Common myeloid progenitor, CD34-positive (primary cell): ENCODE measurements around the gene PRKCA.
A peak's percentile ranks its signal among the peaks of the same experiment; 100 is the strongest.

Experiments used
- CTCF ChIA-PET: fragments of 350-600 bp; sonication (Branson Sonifier 250); formaldehyde crosslinking; loops from one replicate; lab custom pipeline; 2021; ENCODE audit warnings: antibody characterized with exemption; lab: Charles Lee
- POLR2A ChIA-PET: fragments of 350-600 bp; sonication (Branson Sonifier 250); formaldehyde crosslinking; loops from one replicate; lab custom pipeline; 2021; ENCODE audit warnings: antibody characterized with exemption; lab: Charles Lee
- DNase-seq, 3 donors: peaks; one replicate each; pipeline versions ENCODE4 v3.0.0 to v3.0.0-alpha.2; 2013
- H3K27ac ChIP-seq, 2 experiments: 1 replicate in 1 of 2; 2 replicates in 1 of 2; pipeline ENCODE4 v1.7.0; 2013; ENCODE audit warnings: inconsistent platforms in 2 of 2, low read length in 2 of 2, mild to moderate bottlenecking in 2 of 2, low read depth in 1 of 2, moderate library complexity in 1 of 2; ENCODE audit not compliant: severe bottlenecking in 2 of 2, insufficient read depth in 1 of 2, poor library complexity in 1 of 2
- H3K27me3 ChIP-seq, 5 experiments: replicated peaks in 2 of 5; 1 replicate in 3 of 5; 2 replicates in 2 of 5; pipeline versions ENCODE4 v1.6.1 to v1.7.0; 2013; ENCODE audit warnings: low read length in 4 of 5, mild to moderate bottlenecking in 2 of 5, moderate library complexity in 2 of 5, inconsistent platforms in 1 of 5; ENCODE audit not compliant: insufficient read depth in 5 of 5, control insufficient read depth in 4 of 5
- H3K36me3 ChIP-seq, 4 experiments: 1 replicate in 2 of 4; 2 replicates in 2 of 4; pipeline versions ENCODE4 v1.6.1 to v1.7.0; 2013; ENCODE audit warnings: low read length in 3 of 4, control low read depth in 1 of 4, mild to moderate bottlenecking in 1 of 4; ENCODE audit not compliant: control insufficient read depth in 4 of 4, insufficient read depth in 4 of 4
- H3K4me1 ChIP-seq, 4 experiments: 1 replicate in 3 of 4; 2 replicates in 1 of 4; pipeline versions ENCODE4 v1.6.1 to v1.7.1; 2013; ENCODE audit warnings: low read length in 3 of 4, mild to moderate bottlenecking in 3 of 4, control low read depth in 1 of 4, inconsistent platforms in 1 of 4, moderate library complexity in 1 of 4; ENCODE audit not compliant: control insufficient read depth in 4 of 4, insufficient read depth in 4 of 4; ENCODE audit errors: control extremely low read depth in 1 of 4
- H3K4me3 ChIP-seq, 7 experiments: 1 replicate in 4 of 7; 2 replicates in 3 of 7; pipeline versions ENCODE4 v1.5.1 to v1.7.0; 2013; ENCODE audit warnings: mild to moderate bottlenecking in 7 of 7, low read length in 6 of 7, moderate library complexity in 6 of 7, inconsistent platforms in 2 of 7, low read depth in 2 of 7, control low read depth in 1 of 7; ENCODE audit not compliant: insufficient read depth in 4 of 7, control insufficient read depth in 1 of 7; ENCODE audit errors: extremely low read depth in 1 of 7
- H3K9me3 ChIP-seq, 5 experiments: 1 replicate in 4 of 5; 2 replicates in 1 of 5; pipeline versions ENCODE4 v1.6.1 to v1.7.1; 2013; ENCODE audit warnings: low read length in 4 of 5, mild to moderate bottlenecking in 2 of 5, inconsistent platforms in 1 of 5, low read depth in 1 of 5, moderate library complexity in 1 of 5; ENCODE audit not compliant: control insufficient read depth in 4 of 5, insufficient read depth in 2 of 5; ENCODE audit errors: control extremely low read depth in 1 of 5
- WGBS: methylation state at CpG from one replicate; pipeline ENCODE4 v1.1.5; 2013; ENCODE audit not compliant: insufficient coverage; 5-methylcytosine and 5-hydroxymethylcytosine counted together

Gene PRKCA

DNA sequence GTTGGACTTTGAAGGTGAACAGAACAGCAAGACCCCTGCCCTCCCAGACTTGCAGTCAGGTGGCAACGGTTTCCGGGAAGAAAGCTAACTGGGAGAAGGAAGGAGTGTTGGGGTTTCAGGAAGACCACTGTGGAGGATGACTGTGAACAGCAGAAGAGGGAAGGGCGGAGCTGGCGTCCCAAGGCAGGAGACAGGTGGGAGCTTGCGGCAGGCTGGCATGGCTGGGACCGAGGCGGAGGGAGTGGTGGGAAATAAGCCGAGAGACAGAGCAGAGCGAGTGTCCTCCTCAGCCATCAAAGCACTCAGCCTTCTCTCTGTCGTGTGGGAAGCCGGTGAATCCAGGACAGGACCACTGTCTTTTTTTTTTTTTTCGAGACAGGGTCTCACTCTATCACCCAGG is 424.0 kb downstream of the PRKCA start:
- H3K9me3 ChIP-seq = no peaks in the 10 kb centered on the region

DNA sequence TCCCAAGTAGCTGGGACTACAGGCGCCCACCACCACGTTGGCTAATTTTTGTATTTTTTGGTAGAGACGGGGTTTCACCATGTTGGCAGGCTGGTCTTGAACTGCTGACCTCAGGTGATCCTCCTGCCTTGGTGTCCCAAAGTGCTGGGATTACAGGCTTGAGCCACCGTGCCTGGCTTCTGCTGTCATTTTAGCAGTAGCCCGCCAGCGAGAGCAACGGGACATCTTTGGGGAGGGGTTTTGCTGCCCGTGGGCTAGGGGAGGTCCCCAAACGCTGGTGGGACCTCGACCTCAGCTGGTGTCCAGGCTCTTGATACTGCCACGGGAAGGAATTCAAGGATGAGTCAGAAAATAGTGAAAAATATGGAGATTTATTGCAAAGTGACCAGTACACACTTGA is 424.4 kb downstream of the PRKCA start:
- Histone ChIP-seq H3K27me3 (peaks cover 0 to 4% (median 0%) of the 10 kb centered on the region in 5 experiments), H3K36me3 (no peaks in the 10 kb centered on the region), H3K27ac (no peak overlapping the region), H3K4me1 (peaks cover 0 to 3% (median 0%) of the 10 kb centered on the region in 4 experiments), H3K4me3 (no peak overlapping the region), H3K9me3 (no peaks in the 10 kb centered on the region)
- ChIA-PET POLR2A (no interaction called here), CTCF (interaction anchor here (1.0 to 2.1 kb wide), 11 partner anchors 9 to 183 kb away, joined by 3 to 17 read pairs (median 5); no protein-coding TSS in a partner anchor)
- DNase-seq = no peak
- WGBS = 93% methylated on average over 10 of the region's 11 CpGs

More for the DNA sequence above, 424.0 kb downstream of the PRKCA start:
- Histone ChIP-seq H3K27ac (no peak overlapping the region), H3K36me3 (no peaks in the 10 kb centered on the region), H3K27me3 (peaks cover 0 to 4% (median 0%) of the 10 kb centered on the region in 5 experiments), H3K4me1 (peaks cover 0 to 3% (median 0%) of the 10 kb centered on the region in 4 experiments), H3K4me3 (no peak overlapping the region)
- no peak for DNase-seq
- ChIA-PET POLR2A (no interaction called here), CTCF (interaction anchor here (1.0 to 1.3 kb wide), 3 partner anchors 8 to 174 kb away, joined by 3 read pairs; no protein-coding TSS in a partner anchor)
- WGBS = 100% methylated on average over 7 of the region's 12 CpGs

DNA sequence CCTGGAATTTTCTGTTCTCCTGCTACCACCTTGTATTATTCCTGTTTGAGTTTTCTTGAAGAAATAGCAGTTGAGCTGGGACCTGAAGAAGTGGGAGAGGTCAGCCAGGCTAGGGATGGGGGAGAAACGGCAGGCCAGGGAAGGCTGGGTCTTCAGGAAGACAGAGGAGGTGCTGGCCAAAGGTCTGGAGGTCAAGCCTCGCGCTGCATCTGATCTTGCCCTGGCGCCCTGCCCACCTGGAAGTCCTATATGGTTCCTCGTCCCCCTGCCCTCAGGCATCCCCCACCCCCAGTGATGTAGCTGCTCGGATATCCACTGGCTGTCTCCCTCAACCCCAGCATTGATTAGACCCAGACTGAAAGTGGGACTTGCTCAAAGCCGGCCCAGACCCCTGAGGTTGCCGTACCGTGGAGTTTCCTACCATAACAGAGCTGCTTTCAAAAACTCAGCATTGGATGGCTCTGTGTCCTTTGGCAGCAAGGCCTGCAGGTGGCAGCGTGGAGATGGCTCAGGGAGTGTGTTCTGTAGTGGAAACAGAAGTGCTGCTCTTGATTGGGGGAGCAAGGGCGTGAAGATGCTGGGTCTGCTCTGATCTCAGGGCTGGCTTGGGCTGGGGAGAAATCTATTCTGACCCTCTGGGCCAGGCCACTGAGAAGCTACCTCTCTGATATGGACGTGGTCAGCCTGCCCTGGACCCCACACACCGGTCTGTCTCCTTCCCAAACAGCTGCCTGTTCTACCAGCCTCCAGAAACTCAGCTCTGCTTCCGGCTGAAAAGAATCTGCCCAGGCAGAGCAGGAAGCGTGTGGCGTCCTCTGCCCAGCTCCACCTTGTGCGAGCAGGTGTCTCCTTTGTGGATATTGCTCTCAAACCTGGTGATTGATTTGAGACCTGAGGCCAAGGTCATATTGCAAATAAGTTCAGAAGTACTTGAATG is 425.5 kb downstream of the PRKCA start:
- peaks cover 0 to 3% (median 0%) of the 10 kb centered on the region in 4 experiments for H3K4me1 ChIP-seq
- peak overlapping the region in 1 of 7 experiments; percentile 6 for H3K4me3 ChIP-seq
- H3K9me3 ChIP-seq = no peaks in the 10 kb centered on the region
- H3K36me3 ChIP-seq = no peaks in the 10 kb centered on the region
- H3K27me3 ChIP-seq = peaks cover 0 to 4% (median 0%) of the 10 kb centered on the region in 5 experiments
- peak; percentile 56 to 79 (median 78) for DNase-seq
- ChIA-PET POLR2A (no interaction called here), CTCF (interaction anchor here (1.1 to 2.1 kb wide), 16 partner anchors 10 to 247 kb away, joined by 3 to 17 read pairs (median 5); no protein-coding TSS in a partner anchor)
- no peak overlapping the region for H3K27ac ChIP-seq
- 53% methylated on average over 15 of the region's 17 CpGs for WGBS

DNA sequence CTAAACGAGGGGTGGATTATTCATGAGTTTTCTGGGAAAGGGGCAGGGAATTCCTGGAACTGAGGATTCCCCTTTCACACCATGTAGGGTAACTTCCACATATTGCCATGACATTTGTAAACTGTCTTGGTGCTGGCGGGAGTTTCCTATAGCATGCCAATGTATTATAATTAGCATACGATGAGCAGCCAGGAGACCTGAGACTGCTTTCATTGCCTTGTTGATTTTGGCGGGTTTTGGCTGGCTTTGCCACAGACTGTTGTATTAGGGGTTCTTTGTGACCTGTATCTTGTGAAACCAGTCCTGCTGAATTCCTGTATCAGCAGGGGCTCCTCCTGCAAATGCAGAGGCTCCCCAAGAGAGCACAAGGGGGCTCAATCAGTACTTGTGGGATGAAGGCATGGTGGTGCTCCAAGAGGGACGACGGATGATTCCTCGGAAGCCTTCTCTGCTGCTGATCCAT is 428.1 kb downstream of the PRKCA start:
- Histone ChIP-seq H3K27me3 (peaks cover 0 to 4% (median 0%) of the 10 kb centered on the region in 5 experiments), H3K36me3 (no peaks in the 10 kb centered on the region), H3K9me3 (no peaks in the 10 kb centered on the region), H3K4me1 (peaks cover 0 to 3% (median 0%) of the 10 kb centered on the region in 4 experiments), H3K4me3 (no peak overlapping the region), H3K27ac (no peak overlapping the region)
- 92% methylated on average over 7 of the region's 7 CpGs for WGBS
- CTCF ChIA-PET = interaction anchor here (1.1 kb wide), 2 partner anchors 8 to 59 kb away, joined by 3 read pairs; no protein-coding TSS in a partner anchor
- DNase-seq = no peak
- POLR2A ChIA-PET = no interaction called here

DNA sequence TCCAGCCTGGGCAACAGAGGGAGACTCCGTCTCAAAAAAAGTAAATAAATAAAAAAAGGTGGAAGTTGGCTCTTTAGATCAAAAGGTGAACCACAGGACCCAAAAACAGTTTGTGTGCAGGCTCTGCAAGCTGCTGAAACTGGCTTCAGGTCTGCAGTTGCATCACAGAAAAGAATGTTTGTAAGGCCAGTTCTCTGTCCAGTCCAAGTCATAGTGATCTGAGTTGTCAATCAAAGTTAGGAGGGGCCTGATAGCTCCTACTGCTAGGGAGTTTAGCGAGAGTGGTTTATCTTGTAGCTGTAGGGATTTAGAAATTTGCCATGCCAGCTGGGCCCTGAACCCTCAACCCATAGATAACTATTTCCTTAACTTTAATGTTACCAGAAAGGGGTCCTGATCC is 431.3 kb downstream of the PRKCA start:
- 89% methylated on average over 1 of the region's 2 CpGs for WGBS
- CTCF ChIA-PET = no interaction called here

DNA sequence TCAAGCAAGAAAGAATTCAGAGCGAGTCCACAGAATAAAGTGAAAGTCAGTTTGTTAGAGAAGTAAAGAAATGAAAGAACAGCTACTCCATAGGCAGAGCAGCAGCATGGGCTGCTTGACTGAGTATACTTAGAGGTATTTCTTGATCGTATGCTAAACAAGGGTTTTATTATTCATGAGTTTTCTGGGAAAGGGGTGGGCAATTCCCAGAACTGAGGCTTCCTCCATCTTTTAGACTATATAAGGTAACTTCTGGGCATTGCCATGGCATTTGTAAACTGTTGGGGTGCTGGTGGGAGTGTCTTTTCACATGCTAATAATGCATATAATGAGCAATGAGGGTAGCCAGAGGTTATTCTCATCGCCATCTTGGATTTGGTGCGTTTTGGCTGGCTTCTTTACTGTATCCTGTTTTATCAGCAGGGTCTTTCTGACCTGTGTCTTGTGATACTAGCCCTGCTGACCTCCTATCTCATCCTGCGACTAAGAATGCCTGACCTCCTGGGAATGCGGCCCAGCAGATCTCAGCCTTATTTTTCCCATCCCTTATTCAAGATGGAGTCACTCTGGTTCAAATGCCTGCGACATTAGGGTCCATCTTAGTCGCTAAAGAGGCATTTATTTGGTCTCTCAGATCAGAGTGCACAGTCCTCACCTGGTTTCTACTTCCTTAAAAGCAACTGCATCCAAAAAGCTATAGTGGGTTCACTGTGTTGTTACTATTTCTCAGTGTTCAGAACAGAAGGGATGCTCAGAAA is 432.0 kb downstream of the PRKCA start:
- 93% methylated on average over 8 of the region's 8 CpGs for WGBS
- Histone ChIP-seq H3K4me3 (no peak overlapping the region), H3K27me3 (no peaks in the 10 kb centered on the region), H3K9me3 (no peaks in the 10 kb centered on the region), H3K4me1 (no peaks in the 10 kb centered on the region), H3K36me3 (no peaks in the 10 kb centered on the region), H3K27ac (no peak overlapping the region)
- ChIA-PET CTCF (no interaction called here), POLR2A (no interaction called here)
- no peak for DNase-seq

More for the DNA sequence above, 431.3 kb downstream of the PRKCA start:
- H3K4me3 ChIP-seq = no peak overlapping the region
- H3K36me3 ChIP-seq = no peaks in the 10 kb centered on the region
- POLR2A ChIA-PET = no interaction called here
- H3K27me3 ChIP-seq = no peaks in the 10 kb centered on the region
- no peak overlapping the region for H3K27ac ChIP-seq
- no peaks in the 10 kb centered on the region for H3K9me3 ChIP-seq
- H3K4me1 ChIP-seq = no peaks in the 10 kb centered on the region
- DNase-seq = no peak
